ENCODE results near the gene ZNF541.
A peak's percentile ranks its signal among the peaks of the same experiment; 100 is the strongest.

ZNF541 gene

GRCh38 chr19:47545061-47545948 lies 27.6 kb downstream of the ZNF541 start:
- no peak for DNase-seq (ENCODE audit: low spot score)

GRCh38 chr19:47544476-47544875 lies 28.5 kb downstream of the ZNF541 start:
- no peak for DNase-seq (ENCODE audit: low spot score)

- no peak for DNase-seq (ENCODE audit: low spot score)
Observed at GRCh38 chr19:47544075-47544474, 28.9 kb downstream of the ZNF541 start.

- DNase-seq (ENCODE audit: low spot score) = no peak
Observed at GRCh38 chr19:47542030-47542475, 30.9 kb downstream of the ZNF541 start.

GRCh38 chr19:47541518-47541917 lies 31.4 kb downstream of the ZNF541 start:
- peak; percentile 45 for DNase-seq (ENCODE audit: low spot score)

- DNase-seq (ENCODE audit: low spot score) = no peak
Observed at GRCh38 chr19:47540748-47541147, 32.2 kb downstream of the ZNF541 start.

GRCh38 chr19:47539747-47540311 lies 33.1 kb downstream of the ZNF541 start:
- DNase-seq (ENCODE audit: low spot score) = no peak

GRCh38 chr19:47538812-47539211 lies 34.1 kb downstream of the ZNF541 start:
- no peak for DNase-seq (ENCODE audit: low spot score)

- no peak for DNase-seq (ENCODE audit: low spot score)
Observed at GRCh38 chr19:47537493-47537892, 35.5 kb downstream of the ZNF541 start.

- no peak for DNase-seq (ENCODE audit: low spot score)
Observed at GRCh38 chr19:47534628-47535027, 38.3 kb downstream of the ZNF541 start.

- no peak for DNase-seq (ENCODE audit: low spot score)
Observed at GRCh38 chr19:47531640-47532387, 41.1 kb downstream of the ZNF541 start.

- no peak for DNase-seq (ENCODE audit: low spot score)
Observed at GRCh38 chr19:47529018-47529742, 43.8 kb downstream of the ZNF541 start.

GRCh38 chr19:47526798-47527197 lies 46.1 kb downstream of the ZNF541 start:
- DNase-seq (ENCODE audit: low spot score) = no peak

GRCh38 chr19:47523473-47523872 lies 49.5 kb downstream of the ZNF541 start:
- no peak for DNase-seq (ENCODE audit: low spot score)
